Activated CD4-positive, alpha-beta T cell treated with anti-CD3 and anti-CD28 coated beads, Interleukin-2, amount 50 U/mL, for 4 hours (primary cell): ENCODE measurements around the gene BMPR1A.

ENCODE experiments used
- DNase-seq, 2 experiments: peaks; one replicate each; pipeline ENCODE4 v3.0.0-alpha.2; 2020

BMPR1A gene

DNA sequence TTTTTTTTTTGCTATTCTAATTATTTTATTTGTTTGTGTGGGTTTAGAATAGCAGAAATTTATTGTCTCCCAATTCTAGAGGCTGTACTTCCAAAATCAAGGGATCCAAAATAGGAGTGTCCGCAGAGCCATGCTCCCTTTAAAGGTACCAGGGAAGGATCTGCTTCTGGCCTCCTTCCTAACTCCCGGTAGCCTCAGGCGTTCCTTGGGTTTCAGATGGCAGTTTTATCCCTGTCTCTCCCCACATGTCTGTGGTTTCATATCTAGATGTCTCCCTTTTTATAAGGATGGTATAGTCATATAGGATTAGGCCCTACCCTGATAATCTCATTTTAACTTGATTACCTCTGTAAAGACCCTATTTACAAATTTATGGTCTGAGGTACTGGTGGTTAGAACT, 48.4 kb downstream of the BMPR1A start:
- DNase-seq: no peak

DNA sequence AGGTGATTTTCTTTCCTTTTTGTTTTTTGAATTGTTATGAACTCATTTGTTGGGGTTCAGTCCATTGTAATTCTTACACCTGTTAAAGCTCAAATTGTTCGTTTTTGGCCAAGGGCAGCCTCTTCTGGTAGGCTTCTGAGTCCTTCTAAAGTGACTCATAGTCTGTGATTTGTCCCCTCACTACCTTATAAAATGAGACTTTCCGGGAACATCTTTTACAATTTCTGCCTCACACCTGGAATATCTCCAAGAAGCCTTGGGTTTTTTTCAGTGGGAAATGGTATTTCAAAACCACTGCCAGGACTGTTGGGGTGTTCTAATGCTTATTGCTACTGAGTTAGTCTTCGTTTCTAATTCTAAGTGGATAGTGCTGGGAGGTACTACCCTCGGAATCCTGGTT, 56.7 kb downstream of the BMPR1A start:
- no peak for DNase-seq

DNA sequence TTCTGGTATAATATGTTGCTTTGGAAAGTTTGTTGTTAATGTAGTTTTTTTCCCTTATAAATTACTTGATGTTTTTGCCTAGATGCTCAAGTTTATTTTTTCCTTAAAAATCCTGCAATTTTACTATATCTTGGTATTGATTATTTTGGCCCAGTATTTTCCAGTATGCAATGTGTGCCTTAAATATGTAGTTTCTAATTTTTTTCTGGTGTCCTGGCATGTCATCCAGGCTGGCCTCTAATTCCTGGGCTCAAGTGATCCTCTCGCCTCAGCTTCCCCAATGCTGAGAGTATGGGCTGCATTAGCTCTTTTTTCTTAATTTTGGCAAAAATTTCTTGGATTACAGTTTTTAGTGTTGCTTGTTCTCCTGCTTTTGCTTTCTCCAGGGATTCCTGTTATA, 57.6 kb downstream of the BMPR1A start:
- DNase-seq: no peak

DNA sequence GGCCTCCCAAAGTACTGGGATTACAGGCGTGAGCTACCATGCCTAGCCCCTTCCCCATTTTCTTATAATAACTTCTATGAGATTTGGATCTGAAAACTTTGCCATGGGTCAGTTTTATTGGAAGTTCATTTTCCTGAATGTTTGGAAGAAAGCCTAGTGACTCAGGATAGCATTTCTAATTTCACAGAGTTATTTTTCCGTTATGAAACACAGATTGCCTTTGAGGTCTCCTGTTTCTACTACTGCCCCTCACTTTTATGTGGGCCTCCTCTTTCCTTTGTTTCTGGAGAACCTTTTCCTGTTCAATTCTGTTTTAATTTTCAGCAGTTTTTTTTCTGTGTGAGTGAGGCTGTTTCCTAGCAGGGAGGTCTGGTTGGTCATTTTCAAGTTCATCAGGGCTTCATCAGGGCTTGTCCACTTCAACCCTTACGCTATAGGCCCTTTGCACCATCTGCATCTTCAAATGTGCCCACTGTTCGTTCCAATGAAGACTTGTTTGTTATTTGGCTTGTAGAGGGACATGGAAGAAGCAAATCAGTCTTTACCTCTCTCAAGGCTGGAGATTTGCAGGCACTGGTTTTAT, 58.7 kb downstream of the BMPR1A start:
- DNase-seq: no peak

DNA sequence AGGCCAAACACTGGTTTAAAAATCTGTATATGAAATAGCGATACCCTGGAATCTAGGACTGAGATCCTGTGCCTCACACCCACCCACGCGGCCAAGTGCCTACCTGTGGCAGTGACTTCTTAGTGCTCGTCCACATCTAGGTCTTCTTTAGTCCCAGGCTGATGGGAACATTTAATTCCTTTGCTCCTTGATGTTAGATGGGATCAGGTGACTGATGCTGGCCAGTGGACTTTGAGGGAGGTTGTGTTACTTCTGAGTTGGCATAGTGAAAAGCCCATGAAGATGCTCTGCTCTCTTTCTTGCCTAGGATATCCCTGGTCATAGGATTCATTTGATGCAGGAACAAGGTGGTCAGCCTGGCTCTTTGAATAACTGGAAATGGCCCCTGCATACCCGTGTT, 59.2 kb downstream of the BMPR1A start:
- DNase-seq: no peak

DNA sequence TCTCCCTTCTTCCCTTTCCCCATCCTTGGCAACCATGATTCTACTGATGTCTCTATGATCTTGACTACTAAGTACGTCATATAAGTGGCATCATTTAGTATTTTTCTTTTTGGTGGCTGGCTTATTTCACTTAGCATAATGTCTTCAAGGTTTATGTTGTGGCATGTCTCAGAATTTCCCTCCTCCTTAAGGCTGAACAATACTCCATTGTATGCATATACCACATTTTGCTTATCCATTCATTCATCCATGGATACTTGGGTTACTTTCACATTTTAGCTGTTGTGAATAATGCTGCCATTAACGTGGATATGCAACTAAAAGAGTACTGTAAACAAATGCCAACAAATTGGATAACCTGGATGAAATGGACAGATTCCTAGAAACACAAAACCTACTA, 60.8 kb downstream of the BMPR1A start:
- no peak for DNase-seq

DNA sequence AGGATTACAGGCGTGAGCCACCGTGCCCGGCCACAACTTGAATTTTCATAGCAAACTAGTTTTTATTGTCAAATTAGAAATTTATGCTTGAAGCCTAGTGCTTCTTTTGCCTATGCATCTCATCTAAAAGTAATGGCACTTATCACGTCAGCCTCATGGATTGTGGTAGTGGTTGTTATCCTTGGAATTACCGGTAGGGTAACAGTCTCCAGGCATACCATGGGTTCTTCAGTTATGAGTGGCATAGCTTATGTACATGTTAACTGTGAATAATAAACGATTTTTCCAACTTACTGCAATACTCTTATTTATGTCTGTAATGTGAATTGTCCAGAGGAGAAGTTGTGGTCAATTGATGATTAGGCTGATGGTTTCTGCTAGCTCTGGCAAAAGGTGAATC, 63.1 kb downstream of the BMPR1A start:
- DNase-seq: no peak

DNA sequence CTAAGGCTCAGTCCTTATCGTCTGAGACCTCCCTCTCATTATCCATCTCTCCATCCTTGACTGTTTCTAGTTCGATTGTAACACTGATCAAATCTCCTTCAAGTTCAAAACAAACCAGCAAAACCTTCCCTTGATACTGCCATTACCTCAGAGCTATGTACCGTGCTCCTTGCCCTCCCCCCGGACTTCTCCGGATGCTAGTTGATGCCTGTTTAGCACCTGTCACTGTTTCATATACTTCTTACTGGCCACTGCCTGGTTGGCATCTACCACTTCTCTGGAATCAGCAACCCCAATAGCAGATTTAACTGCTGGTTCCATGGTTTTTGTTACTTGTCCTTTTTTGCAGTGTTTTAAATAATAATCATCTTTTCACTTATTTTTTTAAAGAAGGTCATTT, 64.1 kb downstream of the BMPR1A start:
- no peak for DNase-seq

DNA sequence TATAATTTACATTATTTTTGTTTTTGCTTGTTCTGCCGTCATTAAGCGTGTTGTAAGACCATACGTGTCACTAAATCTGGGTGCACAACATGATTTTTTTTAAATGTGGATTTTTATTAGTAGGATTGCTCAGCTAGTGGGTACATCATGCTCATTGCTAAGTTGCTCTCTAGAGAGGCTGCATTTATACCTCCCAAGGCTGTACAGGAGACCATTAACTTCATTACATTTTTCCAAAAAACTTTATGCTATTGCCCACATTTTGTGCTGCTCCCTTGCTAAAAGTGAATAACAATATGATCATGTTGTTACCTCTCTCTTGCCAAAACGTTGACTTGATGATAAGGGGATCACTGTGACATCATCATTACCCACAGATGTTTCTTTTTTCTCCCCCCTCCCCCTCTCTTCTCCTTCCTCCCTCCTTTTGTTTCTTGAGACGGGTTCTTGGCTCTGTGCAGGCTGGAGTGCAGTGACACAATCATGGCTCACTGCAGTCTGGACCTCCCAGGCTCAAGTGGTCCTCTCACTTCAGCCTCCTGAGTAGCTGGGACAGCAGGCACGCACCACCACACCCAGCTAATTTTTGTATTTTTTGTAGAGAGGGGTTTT, 65.1 kb downstream of the BMPR1A start:
- DNase-seq: no peak

DNA sequence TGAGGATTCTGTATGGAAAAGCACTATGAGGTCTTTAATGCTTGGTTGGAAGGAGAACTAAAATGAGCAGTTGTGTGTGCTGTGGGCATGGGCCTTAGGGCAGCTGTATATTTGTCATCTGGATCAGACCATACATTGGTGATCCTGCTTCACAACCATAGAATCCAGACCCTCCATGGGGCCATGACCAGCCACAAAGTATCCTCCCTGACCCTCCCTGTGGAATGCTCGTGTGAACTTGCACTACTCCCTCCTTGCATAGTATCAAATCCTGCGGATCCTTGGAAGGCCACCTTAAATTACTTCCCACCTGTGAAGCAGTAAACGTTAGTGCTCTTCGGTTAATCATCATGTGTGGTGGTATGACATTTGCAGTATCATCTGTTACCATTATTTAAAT, 67.1 kb downstream of the BMPR1A start:
- DNase-seq: no peak

DNA sequence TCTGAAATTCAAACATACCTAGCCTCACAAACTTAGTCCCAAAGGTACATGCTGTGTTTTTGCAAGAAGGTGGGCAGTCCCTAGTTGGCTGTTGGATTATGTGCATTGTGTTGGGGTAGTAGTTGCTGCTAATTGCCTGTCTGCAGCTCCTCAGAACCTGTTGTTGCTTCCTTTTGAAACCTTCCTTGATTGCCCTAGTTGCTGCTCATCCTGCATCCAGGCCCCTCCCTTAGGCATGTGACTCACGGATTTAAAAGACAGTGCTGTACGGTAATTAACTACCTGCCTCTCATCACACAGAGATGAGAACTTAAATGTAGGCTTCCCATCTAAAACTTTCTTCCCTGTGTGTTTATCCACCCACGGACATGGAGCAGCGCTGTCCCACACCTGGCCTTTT, 67.7 kb downstream of the BMPR1A start:
- DNase-seq: no peak

DNA sequence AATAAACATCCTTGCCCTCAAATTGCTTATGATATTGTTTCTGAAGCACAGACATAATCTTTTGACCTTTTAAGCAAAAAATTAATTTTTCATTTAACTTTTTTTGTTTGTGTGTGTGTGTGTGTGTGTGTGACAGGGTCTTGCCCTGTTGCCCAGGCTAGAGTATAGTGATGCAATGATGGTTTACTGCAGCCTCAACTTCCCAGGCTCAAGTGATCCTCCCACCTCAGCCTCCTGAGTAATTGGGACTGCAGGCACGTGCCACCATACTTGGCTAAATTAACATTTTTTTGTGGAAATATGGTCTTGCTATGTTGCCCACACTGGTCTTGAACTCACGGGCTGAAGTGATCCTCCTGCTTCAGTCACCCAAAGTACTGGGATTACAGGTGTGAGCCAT, 68.9 kb downstream of the BMPR1A start:
- DNase-seq: no peak

DNA sequence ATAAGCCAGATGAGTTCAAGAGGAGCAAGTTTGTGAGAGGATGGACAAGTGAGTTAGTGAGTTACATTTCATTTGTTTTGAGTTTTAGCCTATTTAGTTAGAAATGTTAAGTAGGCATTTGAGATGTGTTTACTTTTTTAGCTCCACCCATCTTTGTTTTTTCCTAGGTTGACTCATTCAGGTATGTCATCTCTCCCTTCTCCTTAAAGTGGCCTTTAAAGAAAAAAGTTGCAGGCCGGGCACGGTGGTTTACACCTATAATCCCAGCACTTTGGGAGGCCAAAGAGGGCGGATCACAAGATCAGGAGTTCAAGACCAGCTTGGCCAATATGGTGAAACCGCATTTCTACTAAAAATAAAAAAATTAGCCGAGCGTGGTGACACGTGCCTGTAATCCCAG, 71.2 kb downstream of the BMPR1A start:
- no peak for DNase-seq

DNA sequence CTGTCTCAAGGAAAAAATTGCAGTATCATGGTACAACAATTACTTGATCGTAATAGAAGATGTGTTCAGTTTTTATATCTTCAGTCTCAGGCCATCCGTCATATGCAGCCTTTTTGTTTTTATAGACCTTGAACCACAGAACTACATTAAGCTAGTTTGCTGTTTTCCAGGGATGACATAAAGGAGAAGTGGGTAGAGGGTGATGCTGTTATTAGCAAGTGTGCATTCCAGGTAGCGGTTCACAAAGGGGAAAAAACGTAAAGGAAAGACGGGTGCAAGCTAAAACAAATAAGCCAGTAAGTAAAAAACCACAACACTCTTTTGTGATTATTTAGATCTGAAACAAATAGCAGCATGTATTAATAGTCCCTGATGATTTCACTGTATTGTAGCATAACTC, 71.7 kb downstream of the BMPR1A start:
- no peak for DNase-seq

DNA sequence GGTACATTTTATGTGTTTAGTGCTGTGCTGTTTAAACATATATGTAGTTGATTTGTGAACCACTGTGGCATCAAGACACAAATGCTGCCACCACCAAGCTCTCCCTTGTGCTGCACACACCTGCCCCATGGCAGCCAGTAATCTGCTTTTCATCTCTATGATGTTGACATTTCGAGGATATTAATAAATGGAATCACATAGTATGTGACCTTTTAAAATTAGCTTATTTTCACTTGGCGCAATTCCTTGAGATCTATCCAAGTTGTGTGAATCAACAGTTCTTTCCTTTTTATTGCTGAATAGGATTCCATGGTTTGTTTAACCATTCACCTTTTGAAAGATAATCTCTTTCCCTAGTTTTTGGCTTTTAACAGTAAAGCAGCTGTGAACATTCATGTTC, 73.1 kb downstream of the BMPR1A start:
- no peak for DNase-seq

DNA sequence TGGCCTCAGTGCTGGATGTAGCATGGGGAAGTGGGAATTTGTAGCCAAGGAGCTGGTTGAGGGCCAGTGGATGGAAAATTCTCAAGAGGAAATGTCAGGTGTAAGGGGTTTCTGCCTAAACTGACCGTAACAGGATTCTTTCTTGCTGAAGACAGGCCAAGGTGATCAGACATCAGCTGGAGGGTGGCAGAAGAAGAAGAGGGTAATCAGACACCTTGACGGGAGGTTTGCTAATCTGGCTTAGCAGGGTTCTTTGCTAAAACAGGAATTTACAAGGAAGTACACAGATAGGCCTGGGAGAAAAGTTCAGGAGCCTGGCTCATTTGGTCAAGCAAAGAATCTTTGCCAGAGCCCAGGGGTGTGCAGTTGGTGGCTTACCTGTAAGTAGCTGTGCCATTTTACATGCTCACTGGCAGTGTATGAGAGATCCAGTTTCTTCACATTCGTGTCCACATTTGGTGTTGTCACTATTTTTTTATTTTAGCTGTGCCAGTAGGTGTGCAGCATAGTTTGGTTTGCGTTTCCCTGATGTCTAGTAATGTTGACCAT, 73.7 kb downstream of the BMPR1A start:
- DNase-seq: no peak

DNA sequence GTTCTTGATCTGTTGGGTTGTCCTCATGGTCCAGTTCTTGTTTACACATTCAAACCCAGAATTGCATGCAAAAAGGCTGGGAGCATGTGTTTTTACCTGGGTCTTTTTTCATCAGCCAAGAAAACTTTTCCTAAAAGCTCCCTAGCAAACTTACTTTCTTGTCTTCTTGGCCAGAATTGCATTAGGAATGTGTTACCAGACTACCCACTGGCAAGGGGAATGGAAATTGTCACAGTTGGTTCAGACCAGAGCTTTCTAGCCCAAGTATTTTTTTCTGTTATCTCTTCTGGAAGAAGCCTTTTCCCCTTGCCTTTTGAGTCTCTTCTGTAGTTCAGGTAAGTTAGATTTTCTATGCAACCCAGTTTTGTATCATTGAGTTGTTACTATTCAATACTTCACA, 77.5 kb downstream of the BMPR1A start:
- DNase-seq: no peak

DNA sequence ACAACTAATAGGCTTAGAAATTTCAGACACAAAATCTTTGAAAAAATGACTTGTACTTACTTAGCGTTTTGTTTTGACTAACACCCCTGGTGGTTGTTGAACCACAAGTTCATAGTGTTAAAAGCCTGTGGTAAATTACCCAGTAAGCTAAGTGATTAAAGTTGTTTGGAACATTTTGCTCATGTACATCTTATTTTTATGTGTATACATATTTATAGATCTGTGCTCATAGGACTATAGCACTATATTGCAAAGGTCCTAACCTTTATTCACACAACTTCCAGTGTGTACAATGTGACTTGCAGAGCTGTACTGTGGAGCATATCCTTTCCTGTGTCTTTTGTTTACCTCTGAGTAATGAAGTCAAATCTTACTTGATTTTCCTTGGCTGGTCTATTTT, 79.6 kb downstream of the BMPR1A start:
- no peak for DNase-seq

DNA sequence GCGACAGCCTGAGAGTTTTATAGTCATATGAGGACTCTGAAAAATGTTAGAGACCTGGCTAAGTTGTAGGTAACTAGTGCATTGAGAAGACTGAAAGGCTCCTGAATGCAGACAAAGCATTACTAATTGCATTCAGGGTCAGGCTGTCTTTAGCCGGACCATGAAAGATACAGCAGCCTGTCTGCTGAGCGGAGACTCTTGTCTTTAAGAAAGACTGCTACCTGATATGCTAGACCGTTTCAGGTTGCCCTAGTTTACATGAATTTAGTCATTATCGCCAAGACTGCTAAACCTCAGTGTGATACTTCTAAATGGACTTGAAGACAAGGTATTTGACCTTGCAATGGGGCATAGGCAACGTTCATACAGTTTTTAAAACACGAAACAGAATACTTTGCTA, 81.2 kb downstream of the BMPR1A start:
- DNase-seq: no peak

DNA sequence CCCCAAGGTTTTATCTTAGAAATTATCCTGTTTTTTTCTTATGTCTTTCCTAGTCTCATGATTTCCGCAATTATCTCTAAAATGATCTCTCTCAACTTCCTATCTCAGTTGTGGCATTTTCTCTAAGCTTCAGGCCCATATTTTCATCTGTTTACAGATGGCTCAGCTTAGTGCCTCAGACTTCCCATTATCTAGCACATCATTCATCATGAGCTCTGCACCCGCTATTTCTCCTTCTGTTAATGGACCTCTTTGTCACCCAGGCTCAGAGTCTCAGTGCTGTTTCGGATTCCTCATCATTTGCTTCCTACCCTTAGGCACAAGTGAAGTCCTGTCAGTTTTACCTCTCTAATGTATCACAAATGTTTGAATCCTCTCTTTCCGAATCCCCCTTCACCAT, 84.1 kb downstream of the BMPR1A start:
- DNase-seq: no peak

DNA sequence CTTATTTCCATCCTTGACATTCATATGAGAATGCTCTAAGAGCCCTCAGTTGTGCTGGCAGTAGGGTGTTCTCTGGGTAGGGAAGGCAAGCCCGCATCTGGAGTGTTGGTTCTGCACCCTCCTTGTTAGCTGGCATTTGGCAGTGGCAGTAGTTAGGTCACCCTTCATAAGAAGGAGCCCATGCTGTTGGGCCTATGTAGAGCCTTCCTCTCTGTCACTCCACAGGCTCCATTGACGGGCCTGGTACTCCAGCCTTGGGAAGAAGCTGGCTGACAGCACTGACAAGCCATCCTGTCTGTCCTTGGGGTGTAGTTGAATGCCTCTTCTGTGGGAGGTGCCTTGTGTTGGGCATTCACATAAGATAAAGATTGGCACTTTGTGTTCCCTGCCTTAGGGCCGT, 89.7 kb downstream of the BMPR1A start:
- no peak for DNase-seq

DNA sequence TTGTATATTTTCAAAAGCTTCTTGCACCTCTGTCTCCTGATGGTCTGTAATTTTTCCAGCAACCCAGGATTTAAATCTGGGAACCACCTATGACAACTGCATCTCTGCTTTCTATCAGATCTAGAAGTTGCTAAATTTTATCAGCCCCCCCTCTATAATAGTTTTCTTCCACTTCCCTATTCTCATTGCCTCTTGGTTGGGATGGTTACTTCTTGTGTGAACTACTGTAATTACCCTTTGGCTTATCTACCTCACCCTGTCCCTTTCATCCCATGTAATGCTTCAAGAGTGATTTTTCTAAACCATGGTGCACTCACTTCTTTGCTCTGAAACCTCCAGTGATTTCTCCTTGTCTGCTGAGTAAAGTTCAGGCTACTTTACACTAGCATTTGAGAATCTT, 92.3 kb downstream of the BMPR1A start:
- no peak for DNase-seq

DNA sequence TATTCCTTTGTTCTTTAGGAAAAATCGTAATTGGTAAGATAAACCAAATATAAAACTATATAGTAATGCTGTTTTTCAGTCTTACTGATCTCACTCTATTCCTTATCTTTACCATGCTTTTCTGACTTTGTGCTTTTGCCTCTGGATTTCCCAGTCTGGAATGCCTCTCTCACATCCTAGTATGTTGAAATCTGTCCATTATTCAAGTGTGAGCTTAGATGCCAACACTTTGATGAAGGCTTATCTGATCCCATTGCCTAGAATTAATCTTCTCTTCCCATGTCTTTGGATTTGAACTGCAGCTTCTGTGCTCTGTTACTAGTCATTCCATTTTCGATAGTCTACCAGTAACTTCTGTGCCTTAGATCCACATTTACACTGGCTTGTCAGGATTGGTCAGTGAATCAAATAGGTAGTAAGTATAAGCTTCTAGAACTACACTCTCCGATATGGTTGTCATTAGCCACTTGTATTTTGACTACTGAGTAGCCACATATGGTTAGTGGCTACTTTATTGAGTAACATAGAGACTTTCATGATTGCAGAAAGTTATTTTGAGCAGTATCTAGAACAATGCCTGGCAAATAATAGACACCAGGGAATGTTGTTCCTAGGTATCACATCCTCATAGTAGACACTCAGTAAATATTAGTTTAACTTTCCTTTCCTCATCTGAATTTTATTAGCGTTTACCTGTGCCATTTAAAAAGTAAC, 92.9 kb downstream of the BMPR1A start:
- DNase-seq: no peak

DNA sequence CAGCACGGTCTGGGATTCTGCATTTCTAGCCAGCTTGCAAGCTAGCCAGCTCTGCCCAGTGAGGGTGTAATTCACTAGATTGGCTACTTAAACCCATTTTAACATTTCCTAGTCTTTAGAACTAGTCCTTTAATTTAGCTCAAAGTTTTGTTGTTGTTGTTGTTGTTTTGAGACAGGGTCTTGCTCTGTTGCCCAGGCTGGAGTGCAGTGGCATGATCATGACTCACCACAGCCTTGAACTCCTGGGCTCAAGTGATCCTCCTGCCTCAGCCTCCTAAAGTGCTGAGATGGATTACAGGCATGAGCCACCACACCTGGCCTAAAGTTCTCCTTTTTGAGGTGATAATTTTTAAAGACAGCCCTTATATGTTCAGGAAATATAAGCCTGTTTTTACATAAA, 94.1 kb downstream of the BMPR1A start:
- no peak for DNase-seq
